ENCODE measurements around the gene RAD54L2. TPM values are rescaled to one million over a fixed set of nuclear protein-coding genes. Genes with fewer than 3 reads are reported as not detected.

Gene RAD54L2
- total and polyA plus RNA-seq, 7 donors = 2.1 to 15.6 (median 11.4) TPM

DNA sequence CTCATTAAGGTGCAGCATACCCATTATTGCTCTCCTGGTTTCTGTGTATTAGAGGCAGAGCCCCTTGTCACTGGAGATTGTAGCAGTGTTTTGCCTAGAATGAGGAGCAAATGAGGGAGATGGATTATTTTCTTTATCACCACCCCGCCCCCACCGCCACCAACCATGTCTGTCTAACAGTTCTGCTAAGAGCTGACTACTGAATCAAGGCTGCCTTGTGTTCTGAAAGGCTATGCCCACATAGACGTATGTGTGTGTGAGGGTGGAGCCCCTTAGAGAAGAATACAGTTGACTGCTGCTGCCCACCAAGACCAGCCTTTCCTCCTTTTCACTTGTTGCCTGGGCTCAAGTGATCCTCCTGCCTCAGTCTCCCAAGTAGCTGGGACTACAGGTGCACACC lies 47.4 kb downstream of the RAD54L2 start:
- Histone ChIP-seq H3K27me3 (ENCODE audit: insufficient read depth in 3 of 3, low read length in 2 of 3) (no peaks in the 10 kb centered on the region), H3K4me3 (no peak overlapping the region), H3K36me3 (ENCODE audit: insufficient read depth in 1 of 2, low read depth in 1 of 2) (peaks cover 1 to 20% of the 10 kb centered on the region in 2 donors), H3K9me3 (no peaks in the 10 kb centered on the region), H3K27ac (no peak overlapping the region), H3K4me1 (no peaks in the 10 kb centered on the region)
- ATAC-seq (no peak), DNase-seq (no peak)
- intact Hi-C loops (cut with DNase I) = no loop called here
- TF ChIP-seq, protein P1, sequence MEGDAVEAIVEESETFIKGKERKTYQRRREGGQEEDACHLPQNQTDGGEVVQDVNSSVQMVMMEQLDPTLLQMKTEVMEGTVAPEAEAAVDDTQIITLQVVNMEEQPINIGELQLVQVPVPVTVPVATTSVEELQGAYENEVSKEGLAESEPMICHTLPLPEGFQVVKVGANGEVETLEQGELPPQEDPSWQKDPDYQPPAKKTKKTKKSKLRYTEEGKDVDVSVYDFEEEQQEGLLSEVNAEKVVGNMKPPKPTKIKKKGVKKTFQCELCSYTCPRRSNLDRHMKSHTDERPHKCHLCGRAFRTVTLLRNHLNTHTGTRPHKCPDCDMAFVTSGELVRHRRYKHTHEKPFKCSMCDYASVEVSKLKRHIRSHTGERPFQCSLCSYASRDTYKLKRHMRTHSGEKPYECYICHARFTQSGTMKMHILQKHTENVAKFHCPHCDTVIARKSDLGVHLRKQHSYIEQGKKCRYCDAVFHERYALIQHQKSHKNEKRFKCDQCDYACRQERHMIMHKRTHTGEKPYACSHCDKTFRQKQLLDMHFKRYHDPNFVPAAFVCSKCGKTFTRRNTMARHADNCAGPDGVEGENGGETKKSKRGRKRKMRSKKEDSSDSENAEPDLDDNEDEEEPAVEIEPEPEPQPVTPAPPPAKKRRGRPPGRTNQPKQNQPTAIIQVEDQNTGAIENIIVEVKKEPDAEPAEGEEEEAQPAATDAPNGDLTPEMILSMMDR (IDR thresholded peaks at IDR 0.05) = no peak
- WGBS, 3 donors = 90 to 97% (median 93%) methylated on average over 3 of the region's 3 CpGs

Other genes starting within 250 kb of the RAD54L2 start
- gene MANF, start 153.4 kb upstream of the RAD54L2 start, total RNA-seq = 10 to 100 TPM; 12.6 to 24.0 (median 19.3) TPM
- gene MANF, start 153.4 kb upstream of the RAD54L2 start, polyA plus RNA-seq = 10 to 100 TPM; 17.9 to 42.4 (median 18.3) TPM
- gene RBM15B, start 147.4 kb upstream of the RAD54L2 start, total RNA-seq = 10 to 100 TPM in 1 of 4 donors, 1 to 10 TPM in 3; 7.0 to 11.9 (median 9.8) TPM
- 1 to 10 TPM; 4.6 to 8.8 (median 6.1) TPM for gene RBM15B, start 147.4 kb upstream of the RAD54L2 start, polyA plus RNA-seq
- 10 to 100 TPM; 26.3 to 36.5 (median 28.7) TPM for gene DCAF1, start 38.7 kb upstream of the RAD54L2 start, total RNA-seq
- gene DCAF1, start 38.7 kb upstream of the RAD54L2 start, polyA plus RNA-seq = 10 to 100 TPM; 14.1 to 26.7 (median 15.4) TPM
- 10 to 100 TPM; 16.8 to 29.6 (median 21.9) TPM for gene TEX264, start 132.5 kb downstream of the RAD54L2 start, total RNA-seq
- gene TEX264, start 132.5 kb downstream of the RAD54L2 start, polyA plus RNA-seq = 10 to 100 TPM; 60.9 to 71.5 (median 66.2) TPM
- under 1 TPM; 0.15 to 0.58 (median 0.42) TPM for gene GRM2, start 168.3 kb downstream of the RAD54L2 start, total RNA-seq
- under 1 TPM; 0.09 to 0.13 (median 0.11) TPM for gene GRM2, start 168.3 kb downstream of the RAD54L2 start, polyA plus RNA-seq
- gene IQCF6, start 240.5 kb downstream of the RAD54L2 start, total RNA-seq = not detected
- gene IQCF6, start 240.5 kb downstream of the RAD54L2 start, polyA plus RNA-seq = not detected

Measured in psoas muscle (tissue), 8 donors.